Erythroblast (primary cell): ENCODE measurements around the gene CBL.

Source experiments
- DNase-seq, 2 experiments: peaks; one replicate each; lab custom pipeline; 2025; lab: John Stamatoyannopoulos, UW
- GATA1 ChIP-seq: IDR thresholded peaks from 2 replicates; pipeline ENCODE4 v1.6.1; 2011; ENCODE audit warnings: low read depth, mild to moderate bottlenecking, control low read depth, low read length, moderate library complexity
- POLR2A ChIP-seq: IDR thresholded peaks from 2 replicates; pipeline ENCODE4 v1.6.1; 2011; ENCODE audit warnings: mild to moderate bottlenecking, low read length

Gene CBL

DNA sequence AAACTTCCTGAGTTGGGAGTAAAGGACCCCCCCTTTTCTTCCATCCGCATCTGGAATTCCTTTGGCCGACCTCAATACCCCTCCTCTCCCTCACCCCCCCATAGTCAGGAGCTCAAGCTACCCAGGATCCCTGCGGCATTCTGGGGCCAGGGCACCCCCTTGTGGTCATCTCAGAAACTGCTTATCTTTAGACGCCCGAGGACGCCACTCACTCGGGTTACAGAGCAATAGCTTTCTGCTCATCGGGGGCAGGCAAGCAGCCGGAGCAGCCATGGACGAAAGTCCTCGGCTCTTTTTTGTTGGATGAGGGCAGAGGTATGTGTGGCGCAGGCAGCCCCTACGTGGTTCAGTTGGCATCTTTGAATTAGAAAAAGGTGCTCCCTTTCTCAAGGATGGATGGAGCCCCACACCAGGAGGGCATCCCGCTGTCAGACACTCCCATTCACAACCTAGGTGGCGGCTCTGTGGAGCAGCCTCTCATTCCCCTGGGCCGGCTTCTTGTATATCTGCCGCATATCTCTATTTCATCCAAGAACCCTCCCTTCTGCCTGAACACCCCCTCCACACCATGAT, 132.3 kb downstream of the CBL start:
- no peak for TF ChIP-seq POLR2A
- TF ChIP-seq GATA1, result no peak
- DNase-seq, result peak; percentile 75 to 86

DNA sequence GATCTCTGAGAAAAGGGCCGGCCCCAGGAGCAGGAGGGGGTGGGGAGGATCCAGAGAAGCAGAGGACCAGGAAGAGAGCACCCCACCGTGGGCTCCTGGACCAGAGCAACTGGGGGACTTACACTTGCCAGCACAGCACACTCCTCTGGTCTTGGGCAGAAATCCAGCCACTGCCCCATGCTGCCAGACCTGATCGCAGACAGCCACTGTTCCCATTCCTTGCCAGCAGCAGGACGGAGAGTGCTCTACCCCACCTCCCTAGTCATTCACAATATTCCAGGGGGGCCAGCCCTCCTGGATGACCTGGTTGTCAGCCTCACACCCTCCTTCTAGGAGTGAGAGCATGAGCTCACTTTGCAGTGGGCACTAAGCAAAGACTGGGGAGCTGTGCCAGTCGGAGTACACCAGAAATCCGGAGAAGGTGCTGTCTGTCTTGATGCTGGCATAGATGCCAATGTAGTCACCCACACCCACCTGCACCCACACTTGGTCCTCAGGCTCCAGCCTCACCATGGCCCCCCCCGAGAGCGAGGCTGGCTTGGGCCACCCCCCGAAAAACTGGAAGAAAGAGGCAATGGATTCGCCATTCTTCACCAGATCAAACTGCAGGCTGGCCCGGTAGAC, 132.9 kb downstream of the CBL start:
- TF ChIP-seq POLR2A (no peak), GATA1 (no peak)
- no peak for DNase-seq

DNA sequence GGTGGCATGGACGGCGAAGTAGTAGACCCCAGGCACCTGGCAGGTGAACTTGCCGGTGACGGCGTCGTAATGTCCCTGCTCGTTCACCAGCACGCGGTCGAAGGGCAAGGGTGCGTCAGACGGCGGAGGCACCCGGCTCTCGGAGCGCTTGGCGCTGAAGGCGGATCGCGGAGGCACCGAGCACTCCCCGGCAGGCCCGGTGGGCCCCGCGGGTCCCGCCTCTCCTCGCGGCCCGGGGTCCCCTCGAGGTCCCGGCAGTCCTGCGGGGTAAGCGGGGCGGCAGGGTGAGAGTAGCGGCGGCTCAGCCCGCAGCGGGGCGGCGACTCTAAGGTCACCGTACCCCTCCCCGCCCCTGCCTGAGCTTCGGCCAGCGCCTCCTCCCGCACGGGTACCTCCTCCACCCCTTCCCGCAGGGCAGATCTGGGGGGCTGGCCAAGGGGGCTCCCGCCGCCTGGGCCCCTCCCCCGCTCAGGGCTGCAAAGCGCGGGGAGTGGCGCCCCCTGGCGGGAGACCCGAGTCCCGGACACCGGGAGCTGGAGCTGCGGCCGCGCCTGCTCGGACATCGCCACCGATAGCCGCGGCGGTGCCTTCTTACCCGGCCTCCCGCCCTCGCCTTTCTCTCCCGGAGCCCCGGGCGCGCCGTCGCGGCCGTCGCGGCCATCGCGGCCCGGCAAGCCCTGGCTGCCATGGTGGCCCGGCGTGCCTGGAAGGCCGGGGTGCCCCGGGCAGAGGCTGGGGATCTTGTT, 133.6 kb downstream of the CBL start:
- peak; percentile 59 to 66 for DNase-seq

DNA sequence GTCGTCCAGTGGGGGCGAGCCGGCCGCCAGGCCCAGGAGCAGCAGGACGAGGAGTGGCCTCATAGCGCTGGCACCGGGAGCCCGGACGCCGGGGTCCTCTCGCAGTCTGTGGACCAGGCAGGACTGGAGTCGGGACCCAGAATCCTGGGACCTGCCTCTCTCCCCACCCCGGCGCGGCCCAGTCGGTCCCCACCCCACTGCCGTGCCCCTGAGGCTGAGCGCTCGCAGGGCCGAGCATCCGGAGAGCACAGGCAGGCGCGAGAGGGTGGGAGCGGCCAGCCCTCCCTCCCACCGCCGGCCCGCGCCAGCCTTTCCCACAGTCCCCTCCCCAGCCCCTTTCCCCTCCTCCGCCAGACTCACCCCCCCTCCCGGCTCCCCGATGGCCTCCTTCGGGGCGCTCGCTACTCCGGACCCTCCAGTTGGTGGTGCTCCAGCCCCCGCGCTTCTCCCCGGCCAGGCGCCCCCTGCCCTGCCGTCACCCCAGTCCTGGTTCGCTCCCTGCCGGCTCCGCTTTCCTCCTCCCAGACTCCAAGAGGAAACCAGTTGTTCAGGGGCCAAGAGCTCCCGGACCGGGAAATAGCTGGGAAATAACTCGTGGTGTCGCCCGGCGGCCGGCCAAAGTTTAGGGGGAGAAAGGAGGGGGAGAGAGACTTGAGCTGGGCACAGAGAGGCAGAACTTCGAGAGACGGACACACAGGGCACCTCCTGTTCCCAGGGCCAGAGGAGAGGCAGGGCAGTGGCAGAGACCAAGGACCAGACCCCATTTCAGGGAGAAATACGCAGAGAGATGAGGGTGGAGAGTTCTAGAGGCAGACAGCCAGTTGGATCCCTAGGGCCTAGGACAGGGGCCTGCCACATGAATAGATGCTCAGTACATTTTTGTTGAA, 134.4 kb downstream of the CBL start, which contains the start of gene C1QTNF5:
Gene C1QTNF5 (minus strand): TSS at position 549 of the 887 bp plus-strand sequence. CDS start 486 bp downstream, at position 63.
- TF ChIP-seq GATA1 (no peak), POLR2A (no peak)
- no peak for DNase-seq

More for the DNA sequence above, 133.6 kb downstream of the CBL start:
- TF ChIP-seq GATA1 (no peak), POLR2A (no peak)

DNA sequence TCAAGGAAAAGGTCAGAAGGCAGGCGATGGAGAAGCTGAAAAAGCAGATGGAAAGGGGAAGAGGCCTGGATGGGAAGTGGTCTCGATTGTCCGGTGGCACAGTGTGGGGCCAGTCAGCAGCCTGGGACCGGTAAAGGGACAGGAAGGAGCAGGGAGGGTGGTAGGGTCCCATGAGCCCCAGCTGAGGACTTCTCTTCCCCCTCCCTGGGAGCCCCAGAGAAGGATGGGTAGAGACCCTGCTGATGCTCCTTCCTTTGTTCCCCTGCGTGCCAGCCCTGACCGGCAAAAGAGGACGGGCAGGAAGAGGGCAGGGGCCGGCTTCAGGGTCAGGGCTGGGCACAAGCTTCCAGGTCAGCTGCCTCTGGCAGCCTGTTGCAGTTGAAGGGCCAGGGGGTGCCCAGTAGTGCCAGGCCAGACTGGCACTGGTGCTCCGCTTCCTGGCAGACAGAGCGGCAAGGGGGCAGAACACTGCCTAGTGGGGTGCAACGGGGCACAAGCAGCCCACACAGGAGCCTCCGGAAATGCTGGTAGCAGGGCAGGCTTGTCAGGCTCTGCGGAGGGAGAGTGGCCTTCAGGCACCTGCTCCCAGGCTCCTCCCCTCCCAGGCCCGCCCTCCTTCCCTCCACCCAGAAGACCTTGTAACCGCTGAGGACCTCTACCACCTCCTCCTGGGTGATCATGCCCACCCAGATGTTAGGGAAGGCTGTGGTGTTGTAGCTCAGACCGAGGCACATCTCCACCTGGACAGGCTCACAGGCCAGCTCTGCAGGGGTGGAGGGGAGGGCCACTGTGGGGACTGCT, 135.3 kb downstream of the CBL start:
- TF ChIP-seq POLR2A, result no peak
- TF ChIP-seq GATA1, result no peak
- DNase-seq, result no peak

DNA sequence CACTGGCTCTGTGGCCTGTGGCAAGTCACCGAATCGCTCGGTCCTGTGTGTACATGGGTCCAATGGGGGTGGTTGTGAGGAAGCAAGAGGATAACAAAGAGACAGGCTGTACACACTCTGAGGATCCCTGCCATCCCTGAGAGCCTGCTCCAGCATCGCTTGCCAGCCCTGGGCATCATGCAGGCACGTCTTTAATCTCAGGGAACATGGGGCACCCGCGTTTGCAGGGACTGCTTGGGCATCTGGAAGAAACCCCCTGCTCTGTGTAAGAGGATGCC, 135.8 kb downstream of the CBL start:
- no peak for TF ChIP-seq POLR2A
- no peak for DNase-seq

DNA sequence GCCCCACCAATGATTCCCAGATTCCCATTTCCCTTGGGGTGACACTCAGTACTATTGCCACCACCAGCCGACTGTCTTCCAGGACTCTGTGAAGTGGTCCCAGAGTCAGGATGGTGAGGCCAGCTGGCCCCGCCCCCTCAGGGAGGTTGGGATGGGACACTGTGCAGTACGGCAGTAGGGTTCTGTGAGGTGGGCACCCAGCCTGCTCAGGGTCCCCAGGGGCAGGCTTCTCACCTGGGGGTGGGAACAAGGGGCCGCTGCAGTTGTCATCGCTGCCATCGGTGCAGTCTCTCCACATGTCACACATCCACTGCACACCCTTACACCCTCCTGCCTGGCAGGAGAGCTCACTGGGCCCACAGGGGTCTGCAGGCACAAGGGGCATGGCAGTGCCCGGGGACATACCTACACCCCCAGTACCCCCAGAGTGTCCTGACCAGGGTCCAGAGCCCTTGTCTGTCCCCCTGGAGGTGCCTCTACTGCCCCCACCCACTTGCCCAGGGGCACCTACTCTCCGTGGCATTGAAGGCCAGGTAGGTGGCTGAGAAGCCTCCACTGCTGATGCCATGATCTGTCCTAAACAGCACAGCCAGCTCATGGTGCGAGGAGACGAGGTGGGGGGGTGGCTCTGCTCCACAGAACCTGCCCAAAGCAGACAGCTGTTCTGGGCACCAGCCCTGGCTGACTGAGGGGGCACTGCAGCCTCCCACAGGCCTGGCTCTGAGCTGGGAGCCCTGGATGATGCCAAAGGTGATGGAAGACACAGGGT, 136.4 kb downstream of the CBL start:
- no peak for DNase-seq
- TF ChIP-seq GATA1, result no peak
- TF ChIP-seq POLR2A, result no peak

DNA sequence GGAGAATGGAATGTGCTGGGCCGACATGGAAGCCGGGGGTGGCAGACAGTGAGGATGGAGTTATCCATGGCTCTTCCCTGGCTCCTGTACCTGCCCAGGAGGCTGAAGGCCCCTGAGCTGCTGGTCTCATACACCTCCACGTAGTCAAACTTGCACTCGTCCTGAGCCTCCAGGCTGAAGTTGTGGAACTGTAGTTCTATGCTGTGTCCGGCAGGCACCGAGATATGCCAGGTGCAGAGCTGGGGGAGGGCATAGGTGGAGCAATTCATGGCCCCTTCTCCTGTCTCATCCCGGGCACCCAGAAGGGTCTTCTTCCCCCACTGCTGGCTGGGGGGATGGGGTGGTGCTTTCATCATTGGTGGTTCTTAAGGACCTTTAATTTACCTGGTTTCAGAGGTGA, 137.6 kb downstream of the CBL start:
- DNase-seq, result no peak

DNA sequence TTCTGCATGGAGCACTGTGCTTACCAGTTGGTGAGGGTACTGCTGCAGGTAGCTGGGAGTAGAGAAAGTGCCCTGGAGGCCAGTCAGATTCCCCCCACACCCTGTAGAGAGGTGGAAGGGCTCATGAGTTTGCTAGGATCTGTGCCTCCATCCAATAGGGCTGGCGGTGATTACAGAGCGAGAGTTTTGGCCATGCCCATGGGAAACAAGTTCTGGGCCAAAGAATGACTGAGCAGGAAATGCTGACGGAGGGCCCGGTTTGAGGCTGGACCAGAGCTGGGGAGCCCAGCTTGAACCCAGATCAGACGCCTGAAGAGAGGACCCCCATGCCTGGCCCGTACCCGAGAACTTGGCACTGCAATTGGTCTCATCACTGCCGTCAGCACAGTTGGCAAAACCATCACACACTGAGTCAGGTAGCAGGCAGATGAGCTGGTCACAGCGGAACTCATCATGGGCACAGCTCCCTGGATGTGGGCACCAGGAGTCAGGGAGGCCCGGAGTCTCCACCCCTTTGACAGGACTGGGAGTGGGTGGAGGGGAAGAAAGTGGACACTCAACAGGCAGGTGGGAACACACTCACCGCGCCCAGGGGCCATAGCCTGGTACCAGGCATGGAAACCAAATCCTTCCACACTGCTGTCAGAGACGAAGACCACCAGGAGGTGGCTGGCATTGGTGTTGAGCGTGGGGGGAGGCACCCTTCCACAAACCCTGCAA, 138.3 kb downstream of the CBL start:
- no peak for DNase-seq
- TF ChIP-seq POLR2A, result no peak
- TF ChIP-seq GATA1, result no peak

More for the DNA sequence above, 137.6 kb downstream of the CBL start:
- TF ChIP-seq POLR2A (no peak), GATA1 (no peak)

DNA sequence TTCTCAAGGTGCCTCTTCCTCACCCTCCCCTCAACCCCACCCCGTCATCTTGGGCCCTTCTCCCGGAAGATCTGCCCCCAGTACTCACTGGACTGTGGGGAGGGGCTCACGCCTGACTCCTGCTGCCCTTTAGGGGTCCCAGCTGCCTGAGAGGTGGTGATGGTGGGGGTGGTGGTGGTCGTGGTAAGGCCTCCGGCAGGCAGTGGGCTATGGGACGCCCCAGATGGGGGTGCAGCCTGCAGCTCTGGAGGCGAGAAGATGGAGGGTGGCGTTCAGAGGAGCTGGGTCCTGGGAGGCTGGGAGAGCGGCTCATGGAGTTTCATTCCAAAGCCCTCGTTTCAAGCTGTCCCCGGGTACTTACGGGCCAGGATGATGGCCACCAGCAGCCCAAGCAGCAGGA, 139.5 kb downstream of the CBL start:
- TF ChIP-seq GATA1 (no peak), POLR2A (no peak)
- no peak for DNase-seq

DNA sequence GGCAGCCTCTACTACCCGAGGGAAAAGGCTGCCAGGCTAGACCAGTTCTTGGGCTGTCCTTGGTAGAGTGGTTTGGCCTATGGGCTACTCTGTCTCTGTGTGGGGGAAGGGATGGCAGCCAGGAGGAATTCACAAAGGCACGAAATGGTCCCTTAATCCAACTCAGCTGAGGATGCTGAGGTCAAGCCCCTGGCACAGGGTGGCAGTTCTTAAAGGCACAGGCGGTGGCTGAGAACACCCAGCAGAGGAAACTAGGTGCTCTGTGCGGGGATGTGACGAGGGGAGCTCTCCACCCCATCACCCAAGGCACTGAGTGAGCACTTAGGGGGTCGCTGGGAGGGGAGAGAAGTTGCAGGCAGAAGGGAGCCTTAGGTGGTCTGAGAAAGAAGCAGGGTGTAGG, 140.5 kb downstream of the CBL start, which contains the start of gene MFRP:
Gene MFRP (minus strand): TSS at position 101 of the 400 bp plus-strand sequence. CDS start 192 bp downstream, outside the sequence.
- TF ChIP-seq POLR2A (no peak), GATA1 (no peak)
- no peak for DNase-seq

DNA sequence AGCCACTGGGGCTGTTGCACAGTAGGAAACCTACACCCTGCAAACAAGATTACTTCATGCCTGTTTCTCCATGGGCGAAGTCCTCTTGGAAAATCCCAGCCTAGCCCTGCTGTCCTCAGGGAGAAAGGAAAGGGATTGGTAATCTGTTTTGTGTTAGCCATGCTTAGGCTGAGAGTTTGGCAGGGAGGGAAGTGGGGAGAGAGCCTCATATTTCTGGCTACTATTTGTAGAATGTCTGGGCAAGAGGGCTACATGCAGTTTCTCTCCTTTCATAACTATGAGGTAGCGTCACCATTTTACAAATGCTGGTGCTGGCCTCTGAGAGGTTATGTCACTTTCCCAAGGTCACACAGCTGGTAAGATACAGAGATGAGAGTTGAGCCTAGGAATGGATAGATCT, 141.1 kb downstream of the CBL start:
- no peak for DNase-seq
- TF ChIP-seq POLR2A (no peak), GATA1 (no peak)
